ENCODE results near the gene FAM156A.
"Not testable (repeated sequence)": the region's sequence is repeated elsewhere in the genome, so short reads cannot be mapped to it uniquely, and the experiment has no call there.

Gene FAM156A

DNA sequence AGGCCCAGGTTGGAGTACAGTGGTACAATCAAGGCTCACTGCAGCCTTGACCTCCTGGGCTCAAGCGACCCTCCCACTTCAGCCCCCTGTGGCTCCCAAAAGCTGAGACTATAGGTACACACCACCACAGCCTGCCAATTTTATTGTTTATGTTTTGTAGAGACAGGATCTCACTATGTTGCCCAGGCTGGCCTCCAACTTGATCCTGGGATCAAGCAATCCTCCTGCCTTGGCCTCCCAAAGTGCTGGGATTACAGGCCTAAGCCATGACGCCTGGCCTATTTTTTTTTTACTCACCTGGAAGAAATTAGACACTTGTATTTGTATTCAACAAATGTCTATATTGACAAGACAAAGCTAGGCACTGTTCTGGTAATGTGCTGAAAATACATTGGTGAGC lies 25.1 kb downstream of the FAM156A start:
- Histone ChIP-seq H3K27ac (ENCODE audit: low read depth, low read length) (peak overlapping the region; percentile 99), H3K79me2 (ENCODE audit: control insufficient read depth, insufficient read depth, low read length, unreplicated experiment) (peaks cover 2% of the 10 kb centered on the region), H3K4me3 (ENCODE audit: low read depth, low read length) (no peak overlapping the region), H3K4me1 (ENCODE audit: control insufficient read depth, insufficient read depth, low read length, unreplicated experiment) (peaks cover 4% of the 10 kb centered on the region), H2AFZ (ENCODE audit: low read length, unreplicated experiment) (no peak overlapping the region), H3K36me3 (ENCODE audit: insufficient read depth, low read length) (no peaks in the 10 kb centered on the region), H3K27me3 (ENCODE audit: insufficient read depth, low read length) (no peaks in the 10 kb centered on the region)

- H3K79me2 ChIP-seq (ENCODE audit: control insufficient read depth, insufficient read depth, low read length, unreplicated experiment); H3K4me1 ChIP-seq (ENCODE audit: control insufficient read depth, insufficient read depth, low read length, unreplicated experiment); H3K36me3 ChIP-seq (ENCODE audit: insufficient read depth, low read length); H3K27me3 ChIP-seq (ENCODE audit: insufficient read depth, low read length); H3K27ac ChIP-seq (ENCODE audit: low read depth, low read length); H3K4me3 ChIP-seq (ENCODE audit: low read depth, low read length); H2AFZ ChIP-seq (ENCODE audit: low read length, unreplicated experiment): not testable (repeated sequence)
These were observed 28.1 kb downstream of the FAM156A start for GRCh38 chrX:52930214-52930613.

- H3K27me3 ChIP-seq (ENCODE audit: insufficient read depth, low read length) = no peaks in the 10 kb centered on the region
- H3K27ac ChIP-seq (ENCODE audit: low read depth, low read length) = peak overlapping the region; percentile 75
- no peaks in the 10 kb centered on the region for H3K79me2 ChIP-seq (ENCODE audit: control insufficient read depth, insufficient read depth, low read length, unreplicated experiment)
- H3K36me3 ChIP-seq (ENCODE audit: insufficient read depth, low read length) = no peaks in the 10 kb centered on the region
- no peak overlapping the region for H2AFZ ChIP-seq (ENCODE audit: low read length, unreplicated experiment)
- H3K4me1 ChIP-seq (ENCODE audit: control insufficient read depth, insufficient read depth, low read length, unreplicated experiment) = peaks cover 13% of the 10 kb centered on the region
- peak overlapping the region; percentile 16; the same call in 1 of the 2 replicates for H3K4me3 ChIP-seq (ENCODE audit: low read depth, low read length)
These were observed 34.5 kb downstream of the FAM156A start for GRCh38 chrX:52923781-52924241.

DNA sequence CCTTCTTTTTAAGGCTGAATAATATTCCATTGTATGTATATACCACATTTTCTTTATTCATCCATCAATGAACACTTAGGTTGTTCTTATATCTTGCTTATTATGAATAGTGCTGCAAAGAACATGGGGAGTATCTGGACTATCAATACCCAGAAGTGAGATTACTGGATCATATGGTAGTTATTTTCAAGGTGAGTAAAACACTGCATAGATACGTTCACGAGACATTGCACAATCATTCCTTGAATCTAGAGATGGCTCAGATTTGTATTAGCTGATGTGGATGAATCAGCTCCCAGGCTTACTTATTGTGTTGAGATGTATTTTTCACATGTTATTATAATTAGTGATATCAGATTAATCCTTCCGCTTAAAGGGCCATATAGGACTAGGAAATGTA lies 43.6 kb downstream of the FAM156A start:
- not testable (repeated sequence) for H3K79me2 ChIP-seq (ENCODE audit: control insufficient read depth, insufficient read depth, low read length, unreplicated experiment); H2AFZ ChIP-seq (ENCODE audit: low read length, unreplicated experiment); H3K27ac ChIP-seq (ENCODE audit: low read depth, low read length); H3K4me3 ChIP-seq (ENCODE audit: low read depth, low read length); H3K27me3 ChIP-seq (ENCODE audit: insufficient read depth, low read length); H3K4me1 ChIP-seq (ENCODE audit: control insufficient read depth, insufficient read depth, low read length, unreplicated experiment); H3K36me3 ChIP-seq (ENCODE audit: insufficient read depth, low read length)

GRCh38 chrX:52913681-52914080 lies 44.6 kb downstream of the FAM156A start:
- H3K27ac ChIP-seq (ENCODE audit: low read depth, low read length); H3K36me3 ChIP-seq (ENCODE audit: insufficient read depth, low read length); H3K4me1 ChIP-seq (ENCODE audit: control insufficient read depth, insufficient read depth, low read length, unreplicated experiment); H3K4me3 ChIP-seq (ENCODE audit: low read depth, low read length); H3K27me3 ChIP-seq (ENCODE audit: insufficient read depth, low read length); H2AFZ ChIP-seq (ENCODE audit: low read length, unreplicated experiment); H3K79me2 ChIP-seq (ENCODE audit: control insufficient read depth, insufficient read depth, low read length, unreplicated experiment): not testable (repeated sequence)

DNA sequence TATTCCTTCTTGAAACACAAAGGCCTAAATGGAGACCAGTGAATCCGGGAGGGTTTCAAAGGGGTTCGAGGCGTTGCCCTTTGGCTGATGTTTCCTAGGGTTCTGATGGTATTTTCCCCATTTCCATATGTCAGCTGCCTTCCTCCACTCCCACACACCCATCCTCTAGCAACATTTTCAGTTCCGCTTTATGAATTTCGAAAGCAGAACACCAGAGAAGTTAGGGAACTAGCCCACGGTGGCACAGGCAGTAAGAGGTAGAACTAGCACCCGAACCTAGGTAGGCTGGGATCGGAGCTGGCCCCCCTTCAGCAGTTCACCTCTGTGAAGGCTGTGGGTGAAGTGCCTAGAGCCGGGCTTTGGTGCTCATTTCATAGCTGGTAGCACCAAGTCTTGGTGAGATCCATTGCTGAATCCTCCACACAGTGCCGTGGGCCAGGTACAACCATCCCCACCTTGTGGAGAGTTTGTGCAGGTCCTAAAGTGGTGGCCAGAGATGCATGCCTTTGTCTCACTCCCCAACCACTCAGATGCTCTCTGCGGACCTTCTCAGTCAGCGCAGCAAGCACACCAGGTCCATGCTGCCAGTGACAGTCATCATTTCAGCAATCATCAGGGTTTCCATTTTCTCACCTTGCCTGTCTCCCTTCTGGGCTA lies 48.9 kb downstream of the FAM156A start:
- H3K27me3 ChIP-seq (ENCODE audit: insufficient read depth, low read length); H3K36me3 ChIP-seq (ENCODE audit: insufficient read depth, low read length); H3K4me1 ChIP-seq (ENCODE audit: control insufficient read depth, insufficient read depth, low read length, unreplicated experiment): not testable (repeated sequence)

DNA sequence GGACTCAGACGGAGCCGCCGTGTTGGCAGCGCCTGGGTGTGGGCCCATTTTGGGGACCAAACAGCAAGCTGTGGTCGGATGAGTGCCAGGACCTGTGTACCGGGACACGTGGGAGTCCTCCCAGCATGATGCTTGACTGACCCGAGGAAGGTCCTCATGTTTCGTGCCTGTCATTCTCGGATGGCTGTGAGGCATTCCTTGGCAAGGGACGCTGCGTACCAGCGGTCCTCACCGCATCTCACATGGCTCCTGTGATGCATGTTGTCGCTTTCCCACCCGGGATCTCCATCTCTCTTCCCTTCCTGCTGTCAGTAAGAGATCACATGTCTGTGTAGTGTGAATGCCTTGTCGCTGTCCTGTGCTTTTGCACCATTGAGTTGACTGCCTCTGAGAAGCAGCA lies 50.4 kb downstream of the FAM156A start:
- H3K36me3 ChIP-seq (ENCODE audit: insufficient read depth, low read length); H3K4me3 ChIP-seq (ENCODE audit: low read depth, low read length); H3K27ac ChIP-seq (ENCODE audit: low read depth, low read length); H3K79me2 ChIP-seq (ENCODE audit: control insufficient read depth, insufficient read depth, low read length, unreplicated experiment); H3K27me3 ChIP-seq (ENCODE audit: insufficient read depth, low read length); H3K4me1 ChIP-seq (ENCODE audit: control insufficient read depth, insufficient read depth, low read length, unreplicated experiment); H2AFZ ChIP-seq (ENCODE audit: low read length, unreplicated experiment): not testable (repeated sequence)

More for the DNA sequence above, 48.9 kb downstream of the FAM156A start:
- not testable (repeated sequence) for H3K79me2 ChIP-seq (ENCODE audit: control insufficient read depth, insufficient read depth, low read length, unreplicated experiment); H2AFZ ChIP-seq (ENCODE audit: low read length, unreplicated experiment); H3K4me3 ChIP-seq (ENCODE audit: low read depth, low read length); H3K27ac ChIP-seq (ENCODE audit: low read depth, low read length)

- H3K27me3 ChIP-seq (ENCODE audit: insufficient read depth, low read length); H3K4me3 ChIP-seq (ENCODE audit: low read depth, low read length); H3K27ac ChIP-seq (ENCODE audit: low read depth, low read length); H2AFZ ChIP-seq (ENCODE audit: low read length, unreplicated experiment); H3K36me3 ChIP-seq (ENCODE audit: insufficient read depth, low read length); H3K79me2 ChIP-seq (ENCODE audit: control insufficient read depth, insufficient read depth, low read length, unreplicated experiment); H3K4me1 ChIP-seq (ENCODE audit: control insufficient read depth, insufficient read depth, low read length, unreplicated experiment): not testable (repeated sequence)
These were observed 51.2 kb downstream of the FAM156A start for GRCh38 chrX:52907137-52907536.

- not testable (repeated sequence) for H3K4me1 ChIP-seq (ENCODE audit: control insufficient read depth, insufficient read depth, low read length, unreplicated experiment); H3K27me3 ChIP-seq (ENCODE audit: insufficient read depth, low read length); H3K27ac ChIP-seq (ENCODE audit: low read depth, low read length)
These were observed 52.2 kb downstream of the FAM156A start for GRCh38 chrX:52906072-52906471.

DNA sequence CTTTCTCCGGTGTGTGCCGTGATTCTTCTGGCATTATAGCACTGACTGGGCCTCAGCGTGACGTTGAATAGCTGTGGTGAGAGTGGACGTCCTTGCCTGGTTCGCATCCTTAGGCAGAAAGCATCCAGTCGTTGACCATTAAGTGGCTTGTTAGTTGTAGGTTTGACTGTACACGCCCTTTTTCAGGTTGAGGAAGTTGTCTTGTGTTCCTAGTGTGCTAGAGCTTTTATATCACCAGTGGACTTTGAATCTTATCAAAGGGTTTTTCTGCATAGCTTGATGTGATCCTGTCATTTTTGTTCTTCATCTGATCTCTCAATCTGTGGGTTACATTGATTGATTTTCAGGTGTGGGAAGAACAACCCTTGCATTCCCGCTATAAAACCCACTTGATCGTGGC lies 52.8 kb downstream of the FAM156A start:
- H2AFZ ChIP-seq (ENCODE audit: low read length, unreplicated experiment); H3K4me1 ChIP-seq (ENCODE audit: control insufficient read depth, insufficient read depth, low read length, unreplicated experiment); H3K4me3 ChIP-seq (ENCODE audit: low read depth, low read length); H3K79me2 ChIP-seq (ENCODE audit: control insufficient read depth, insufficient read depth, low read length, unreplicated experiment); H3K27me3 ChIP-seq (ENCODE audit: insufficient read depth, low read length); H3K36me3 ChIP-seq (ENCODE audit: insufficient read depth, low read length); H3K27ac ChIP-seq (ENCODE audit: low read depth, low read length): not testable (repeated sequence)

More at GRCh38 chrX:52906072-52906471, 52.2 kb downstream of the FAM156A start:
- not testable (repeated sequence) for H3K36me3 ChIP-seq (ENCODE audit: insufficient read depth, low read length); H3K79me2 ChIP-seq (ENCODE audit: control insufficient read depth, insufficient read depth, low read length, unreplicated experiment); H2AFZ ChIP-seq (ENCODE audit: low read length, unreplicated experiment); H3K4me3 ChIP-seq (ENCODE audit: low read depth, low read length)
